Occipital lobe (tissue), 2 donors: Measurements from ENCODE around the gene ALAS1. TPM values are rescaled to one million over a fixed set of nuclear protein-coding genes. Genes with fewer than 3 reads are reported as not detected.

ENCODE experiments used
- DNase-seq: peaks from one replicate; lab custom pipeline; 2025; lab: John Stamatoyannopoulos, UW
- total RNA-seq: library from RNA; depleted of rRNA; stranded (reverse); fragments of >200 nt; gene quantifications from one replicate; pipeline ENCODE4 v1.2.3, GENCODE V29; 2014

ALAS1 gene
- total RNA-seq, 1 donor from 2014 or later: 36.2 TPM

DNA sequence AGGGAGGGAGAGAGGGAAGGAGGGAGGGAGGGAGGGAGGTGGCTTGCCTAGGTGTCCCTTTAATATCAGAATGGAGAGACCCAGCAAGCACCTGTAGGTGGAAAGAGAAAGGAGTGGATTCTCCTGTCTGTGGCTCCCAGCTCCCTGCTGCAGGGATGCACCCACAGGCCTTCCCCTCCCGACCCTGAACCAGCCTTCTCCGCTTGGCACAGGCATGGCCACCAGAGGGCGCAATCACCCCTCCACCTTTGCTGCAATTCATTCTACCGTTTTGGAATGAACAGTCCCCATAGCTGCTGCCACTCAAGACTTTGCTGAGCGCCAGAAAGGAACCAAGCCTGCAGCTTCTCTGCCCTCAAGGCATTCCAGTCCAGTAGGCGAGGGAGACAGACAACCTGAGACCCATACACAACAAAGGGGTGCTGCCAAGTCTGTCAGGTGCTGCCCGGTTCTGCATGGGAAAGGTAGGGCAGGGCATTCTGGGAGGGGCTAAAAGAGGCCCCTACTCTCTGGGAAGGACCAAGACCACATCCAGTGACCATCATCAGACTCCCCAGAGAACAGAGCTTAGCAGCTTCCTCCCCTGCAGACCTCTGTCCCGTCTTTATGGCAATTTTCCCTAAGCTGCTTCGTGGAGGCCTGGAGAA lies 22.5 kb downstream of the ALAS1 start:
- peak; percentile 67 for DNase-seq

DNA sequence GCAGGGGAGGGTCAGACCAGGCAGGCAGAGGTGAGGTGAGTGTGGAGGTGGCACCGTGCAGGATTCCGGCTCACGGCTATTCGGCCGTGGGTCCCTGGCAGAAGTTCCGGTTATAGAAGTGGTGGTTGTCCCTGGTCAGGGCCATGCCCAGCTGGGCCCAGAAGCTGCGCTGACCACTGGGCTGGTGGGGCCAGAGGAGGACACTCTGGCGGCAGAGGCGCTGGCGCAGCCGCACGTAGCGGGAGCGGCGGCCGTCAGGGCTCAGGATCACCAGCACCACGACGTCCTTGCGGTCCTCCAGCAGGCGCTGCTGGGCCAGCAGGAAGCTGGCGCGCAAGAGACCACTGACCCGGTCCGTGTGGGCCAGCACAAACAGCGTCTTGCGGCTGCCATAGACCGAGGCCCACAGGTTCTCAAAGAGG lies 23.2 kb downstream of the ALAS1 start:
- DNase-seq: no peak

DNA sequence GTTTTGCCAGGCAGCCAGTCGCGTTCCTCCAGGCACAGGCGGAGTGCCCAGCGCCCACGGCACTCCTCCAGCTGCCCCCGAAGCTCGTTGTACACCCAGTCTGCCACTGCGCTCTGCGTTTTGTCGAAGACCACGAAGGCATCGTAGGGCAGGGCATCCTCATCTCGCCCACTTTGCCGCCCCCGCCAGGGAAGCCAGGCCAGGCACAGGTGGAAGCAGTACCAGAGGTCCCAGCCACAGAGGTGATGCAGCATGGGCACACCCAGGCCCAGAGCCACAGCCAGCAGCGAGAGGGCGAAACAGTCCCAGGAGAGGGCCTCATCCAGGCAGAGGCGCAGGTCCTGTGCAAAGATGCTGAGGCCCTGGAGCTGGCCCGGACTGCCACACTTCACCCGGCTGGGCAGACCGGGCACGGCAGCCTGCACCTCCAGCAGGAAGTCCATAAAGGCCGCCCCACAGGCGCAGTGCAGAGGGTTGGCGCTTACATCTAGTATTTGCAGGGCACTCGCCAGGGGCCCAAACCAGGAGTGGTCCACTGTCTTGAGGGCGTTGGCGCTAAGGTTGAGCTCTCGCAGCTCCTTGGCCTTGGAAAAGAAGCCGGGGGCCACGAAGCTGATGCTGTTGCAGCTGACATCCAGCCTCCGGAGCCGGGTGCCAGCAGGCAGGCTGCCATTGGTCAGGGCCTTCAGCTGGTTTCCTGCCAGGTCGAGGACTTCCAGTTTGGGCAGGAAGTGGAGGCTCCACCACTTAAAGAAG lies 23.8 kb downstream of the ALAS1 start:
- DNase-seq: no peak

DNA sequence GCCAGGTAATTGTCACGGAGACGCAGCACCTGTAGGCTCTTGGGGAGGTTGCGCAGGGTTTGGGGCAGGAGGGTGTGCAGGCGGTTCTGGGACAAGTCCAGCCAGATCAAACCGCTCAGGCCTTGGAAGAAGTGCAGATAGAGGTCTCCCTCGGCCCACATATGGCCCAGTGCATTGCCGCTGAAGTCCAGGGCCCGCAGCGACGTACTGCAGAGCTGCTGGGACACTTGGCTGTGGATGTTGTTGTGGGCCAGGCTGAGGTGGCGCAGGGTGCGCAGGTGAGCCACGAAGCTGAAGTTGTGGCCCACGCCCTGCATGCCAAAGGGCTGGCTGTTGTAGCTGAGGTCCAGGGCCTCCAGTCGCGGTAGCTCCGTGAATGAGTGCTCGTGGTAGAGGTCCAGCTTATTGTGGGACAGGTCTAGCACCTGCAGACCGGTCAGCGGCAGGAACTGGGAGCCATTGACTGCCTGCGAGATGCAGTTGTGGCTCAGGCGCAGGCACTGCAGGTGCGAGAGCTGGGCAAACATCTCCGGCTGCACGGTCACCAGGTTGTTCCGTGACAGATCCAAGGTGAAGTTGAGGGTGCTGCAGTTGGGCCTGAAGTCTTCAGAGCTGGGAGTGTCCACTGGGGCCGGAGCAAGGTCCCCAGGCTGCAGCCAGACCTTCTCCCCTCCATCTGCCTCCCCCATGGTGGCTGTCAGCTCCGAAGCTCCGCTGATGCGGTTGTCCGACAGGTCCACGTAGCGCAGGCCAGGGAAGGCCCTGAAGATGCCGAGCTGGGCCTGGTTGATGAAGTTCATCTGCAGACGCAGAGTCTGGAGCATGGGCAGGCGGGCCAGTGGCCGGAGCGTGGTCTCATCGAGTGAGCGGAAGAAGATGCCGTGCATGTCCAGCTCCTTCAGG lies 24.6 kb downstream of the ALAS1 start:
- no peak for DNase-seq

DNA sequence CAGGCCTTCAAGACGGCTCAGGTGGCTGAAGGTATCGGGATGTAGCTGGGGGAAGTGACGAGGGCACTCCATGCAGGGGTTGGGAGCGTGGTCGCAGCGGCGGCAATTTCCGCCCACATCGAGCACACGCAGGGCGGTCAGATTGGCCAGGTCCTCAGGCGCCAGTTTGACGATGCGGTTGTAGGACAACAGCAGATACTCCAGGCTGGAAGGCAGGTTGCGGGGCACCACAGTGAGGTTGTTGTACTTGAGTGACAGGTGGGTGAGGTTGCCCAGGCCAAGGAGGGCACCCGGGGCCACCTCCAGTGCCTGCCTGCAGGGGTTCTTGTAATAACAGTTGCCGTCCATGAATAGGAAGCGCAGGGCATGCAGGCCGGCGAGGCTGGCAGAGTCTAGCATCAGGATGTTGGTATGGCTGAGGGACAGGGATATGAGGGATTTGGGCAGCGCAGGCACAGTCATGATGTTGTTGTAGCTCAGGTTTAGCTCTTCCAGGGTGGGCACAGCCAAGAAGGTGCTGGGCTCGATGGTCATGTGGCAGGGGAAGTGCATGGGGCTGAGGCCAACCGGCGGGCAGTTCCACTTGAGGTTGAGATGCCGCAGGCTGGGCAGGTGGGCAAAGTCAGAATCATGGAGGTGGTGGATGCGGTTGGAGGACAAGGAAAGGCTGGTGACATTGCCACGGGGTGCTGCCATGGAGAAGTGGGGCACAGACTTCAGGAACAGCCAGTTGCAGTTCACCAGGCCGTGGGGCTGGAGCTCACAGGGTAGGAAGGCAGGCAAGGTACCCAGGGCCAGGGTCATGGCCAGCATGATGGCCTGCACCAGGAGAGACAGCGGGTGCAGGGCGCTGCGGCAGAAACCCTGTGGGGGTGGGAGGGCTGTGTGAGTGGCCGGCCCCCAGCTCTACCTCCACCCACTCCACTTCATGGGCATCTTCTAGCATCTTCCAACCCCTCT lies 25.8 kb downstream of the ALAS1 start:
- DNase-seq: no peak

DNA sequence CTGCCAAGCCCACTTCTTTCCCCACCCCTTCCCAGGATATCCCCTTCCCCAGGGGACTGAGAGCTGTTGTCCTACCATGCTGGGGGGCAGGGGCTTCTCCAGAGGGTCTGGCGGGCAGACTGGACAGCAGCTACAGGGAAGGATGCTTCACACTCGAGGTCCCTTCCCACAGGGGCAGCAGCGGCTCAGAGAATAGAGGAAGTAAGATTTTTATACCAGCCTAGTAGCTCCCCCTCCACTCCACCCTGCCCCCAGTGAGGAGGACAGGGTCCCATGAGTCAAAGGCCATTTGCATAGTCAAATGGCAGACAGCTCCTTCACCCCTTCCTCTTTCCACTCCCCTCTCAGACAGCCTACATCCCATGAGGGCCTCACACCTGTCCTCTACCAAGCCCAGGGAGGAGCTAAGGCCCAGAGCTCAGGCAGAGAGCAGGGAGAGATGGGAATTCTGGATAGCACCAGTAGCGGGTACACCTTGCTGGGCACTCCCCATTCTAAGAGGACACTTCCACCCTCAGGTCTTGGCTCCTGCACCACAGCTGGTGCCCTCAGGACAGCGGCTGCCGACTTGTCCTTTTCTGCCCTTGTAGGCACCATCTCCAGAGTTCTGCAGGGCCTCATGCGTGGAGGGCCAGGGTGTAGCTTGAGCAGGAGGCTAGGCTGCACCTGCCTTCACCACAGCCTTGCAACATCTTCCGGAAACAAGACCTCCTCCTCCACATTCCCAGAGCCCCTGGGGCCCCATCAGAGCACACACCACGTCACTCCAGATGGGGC lies 27.7 kb downstream of the ALAS1 start, which contains the start of gene TLR9:
Gene TLR9, minus strand, starts transcription at position 194 of the 777 bp plus-strand sequence. Its CDS starts 116 bp downstream, at position 78.
- DNase-seq: no peak

DNA sequence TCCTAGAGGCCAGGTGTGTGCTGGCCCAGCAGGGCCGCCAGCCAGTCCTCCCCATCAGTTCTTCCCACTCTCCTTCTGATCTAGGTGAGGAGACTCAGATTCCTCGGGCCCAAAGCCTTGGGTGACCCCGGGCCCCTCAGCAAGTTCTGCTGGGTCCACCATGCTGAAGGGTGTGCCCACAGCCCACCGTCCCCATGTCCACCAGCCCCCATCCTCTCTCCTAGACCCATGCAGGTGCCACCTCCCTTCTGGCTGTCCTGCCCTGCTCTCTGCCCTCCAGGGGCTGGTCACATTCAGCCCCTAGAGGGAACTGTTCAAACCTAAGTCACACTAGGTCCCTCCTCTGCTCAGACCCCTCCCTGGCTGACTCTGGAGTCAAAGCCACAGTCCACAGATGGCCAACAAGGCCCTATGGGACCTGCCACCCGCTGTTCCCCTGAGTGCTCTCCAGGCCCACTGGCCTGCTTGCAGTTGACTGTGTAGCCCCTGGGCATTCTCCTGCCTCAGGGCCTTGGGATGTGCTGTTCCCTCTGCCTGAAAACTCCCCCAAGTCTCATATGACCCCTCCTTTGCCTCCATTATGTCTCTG lies 28.4 kb downstream of the ALAS1 start:
- DNase-seq: no peak

DNA sequence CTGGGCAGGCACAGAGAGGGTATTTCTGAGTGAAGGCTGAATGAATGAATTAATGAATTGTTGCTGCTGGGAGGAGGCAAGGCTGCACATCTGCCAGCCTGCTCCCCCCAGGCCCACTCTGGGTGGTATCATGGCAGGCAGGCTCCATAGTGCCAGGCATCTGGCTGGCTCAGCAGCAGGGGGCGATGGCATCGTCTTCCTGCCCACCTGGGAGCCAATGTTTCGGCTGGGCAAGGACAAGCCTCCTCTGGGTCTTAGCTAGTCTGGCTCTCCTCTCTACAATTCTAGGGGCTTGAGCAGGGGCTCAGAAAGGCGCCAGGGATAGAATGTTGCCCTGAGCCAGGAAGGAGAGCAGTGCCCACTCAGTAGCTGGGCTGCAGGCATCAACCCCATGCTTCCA lies 29.2 kb downstream of the ALAS1 start:
- DNase-seq: no peak

DNA sequence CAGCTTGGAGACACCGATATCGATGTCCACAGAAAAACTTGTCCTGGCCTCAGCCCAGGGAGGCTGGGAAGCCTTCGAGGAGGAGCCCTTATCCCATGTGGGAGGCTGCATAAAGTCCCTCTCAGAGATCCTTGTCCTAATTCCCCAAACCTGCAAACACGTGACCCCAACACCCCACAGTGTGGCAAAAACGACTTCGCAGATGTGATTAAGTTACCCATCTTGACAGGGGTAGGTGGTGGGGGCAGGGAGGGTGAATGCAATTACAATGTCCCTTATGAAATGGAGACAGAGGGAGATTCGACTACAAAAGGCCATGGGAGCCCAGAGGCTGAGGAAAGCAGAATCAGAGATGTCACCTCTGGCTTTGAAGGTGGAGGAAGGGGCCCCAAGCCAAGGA lies 29.8 kb downstream of the ALAS1 start:
- no peak for DNase-seq

DNA sequence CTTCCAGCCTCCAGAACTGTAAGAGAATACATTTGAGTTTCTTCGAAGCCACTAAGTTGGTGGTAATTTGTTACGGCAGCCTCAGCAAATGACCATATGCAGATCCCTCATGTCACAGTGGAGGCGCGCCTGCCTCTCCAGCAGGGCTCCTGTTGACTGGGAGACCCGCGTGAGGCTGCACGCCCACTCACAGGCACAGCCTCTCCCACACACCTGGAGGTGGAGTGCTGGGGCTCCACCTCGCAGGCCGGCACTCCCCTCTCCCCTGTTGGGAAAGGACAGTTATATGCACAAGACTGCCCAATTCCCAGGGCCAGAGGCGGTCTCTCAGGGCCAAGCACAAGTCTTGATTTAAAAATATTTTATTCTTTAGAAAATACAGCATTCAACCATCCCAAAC lies 30.3 kb downstream of the ALAS1 start:
- no peak for DNase-seq

DNA sequence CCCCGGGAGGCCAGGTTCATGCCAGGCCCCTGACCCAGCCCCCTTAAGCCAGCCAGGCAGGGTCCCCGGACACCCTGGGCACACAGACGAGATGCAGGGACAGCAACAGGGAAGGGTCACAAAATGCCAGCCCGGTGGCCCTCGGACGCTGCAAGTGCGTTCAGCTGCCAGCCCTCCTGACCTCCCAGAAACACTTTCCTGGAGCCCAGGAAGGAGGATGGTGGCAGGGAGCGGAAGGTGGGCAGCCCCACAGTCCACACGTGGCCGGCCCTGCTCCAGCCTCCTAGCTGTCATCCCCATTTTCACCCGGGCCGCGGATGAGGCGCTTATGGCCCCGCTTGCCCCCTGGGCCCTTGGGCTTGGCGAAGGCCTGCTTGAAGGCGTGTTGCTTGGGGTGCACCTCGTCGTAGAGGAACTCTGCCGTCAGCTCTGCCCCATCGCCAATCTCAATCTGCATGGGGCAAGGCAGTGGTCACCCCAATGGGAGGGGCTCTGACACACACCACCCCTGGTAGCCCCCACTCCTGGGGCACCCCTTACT lies 30.9 kb downstream of the ALAS1 start:
- no peak for DNase-seq

DNA sequence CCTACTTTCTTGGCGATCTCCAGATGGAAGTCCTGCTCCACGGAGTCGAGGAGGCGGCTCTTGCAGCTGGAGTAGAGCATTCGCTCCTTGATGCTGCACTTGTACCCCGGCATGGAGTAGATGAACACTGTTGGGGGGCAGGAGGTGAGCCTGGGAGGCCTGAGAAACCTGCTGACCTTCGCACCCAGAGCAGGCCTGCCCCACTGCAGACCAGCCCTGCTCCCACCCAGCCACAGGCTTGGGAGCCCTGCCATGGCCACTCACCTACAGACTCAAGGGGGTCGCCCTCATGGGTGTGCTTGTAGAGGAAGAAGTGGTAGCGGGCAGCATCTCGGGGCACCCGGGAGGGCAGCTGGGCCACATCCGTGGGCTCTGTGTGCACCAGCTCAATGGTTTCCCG lies 31.7 kb downstream of the ALAS1 start:
- DNase-seq: no peak

DNA sequence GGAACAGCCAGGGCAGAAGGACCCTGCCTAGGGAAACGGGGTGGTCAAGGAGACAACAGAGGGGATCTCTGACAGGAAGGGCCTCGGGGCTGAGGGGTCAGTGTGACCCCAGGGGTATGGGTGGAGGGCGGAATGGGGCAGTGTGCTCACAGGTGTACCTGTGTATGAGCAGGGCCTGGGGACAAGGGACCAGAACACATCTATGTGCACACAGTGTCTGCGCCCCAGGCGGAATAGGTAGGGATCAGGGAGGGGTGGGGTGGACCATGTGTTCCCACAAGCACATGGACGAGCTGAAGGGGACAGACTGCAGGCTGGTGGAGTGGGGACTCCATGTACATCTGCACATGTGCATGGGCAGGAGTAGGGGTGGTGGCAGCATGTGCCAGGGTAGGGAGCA lies 32.5 kb downstream of the ALAS1 start:
- no peak for DNase-seq

DNA sequence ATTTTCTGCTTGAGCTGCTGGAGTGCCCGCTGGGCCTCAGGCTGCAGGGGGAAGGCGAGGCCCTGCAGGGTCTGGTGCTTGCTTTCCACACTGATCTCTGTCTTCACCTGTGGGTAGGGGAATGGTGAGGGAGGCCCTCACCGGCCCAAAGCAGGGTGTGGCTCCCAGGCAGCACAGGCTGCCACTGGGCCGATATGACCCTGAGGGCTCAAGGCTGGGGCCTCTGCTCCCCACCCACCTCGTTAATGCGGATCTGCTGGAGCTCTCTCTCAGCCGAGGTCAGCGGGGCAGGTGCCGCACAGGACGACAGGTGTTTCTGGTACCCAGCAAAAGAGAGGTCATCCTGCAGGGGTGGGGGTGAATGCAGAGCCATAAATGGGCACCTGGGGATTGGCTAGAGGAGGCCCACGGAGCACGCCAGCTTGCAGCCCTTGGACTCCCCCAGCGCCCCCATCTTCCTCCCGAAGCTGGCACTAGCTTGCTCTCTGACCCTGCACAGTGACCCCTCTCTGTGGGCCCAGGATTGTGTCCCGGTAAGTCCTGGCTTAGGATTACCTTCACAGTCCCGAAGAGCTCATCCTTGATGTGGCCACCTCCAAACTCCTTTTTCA lies 33.0 kb downstream of the ALAS1 start:
- DNase-seq: no peak

DNA sequence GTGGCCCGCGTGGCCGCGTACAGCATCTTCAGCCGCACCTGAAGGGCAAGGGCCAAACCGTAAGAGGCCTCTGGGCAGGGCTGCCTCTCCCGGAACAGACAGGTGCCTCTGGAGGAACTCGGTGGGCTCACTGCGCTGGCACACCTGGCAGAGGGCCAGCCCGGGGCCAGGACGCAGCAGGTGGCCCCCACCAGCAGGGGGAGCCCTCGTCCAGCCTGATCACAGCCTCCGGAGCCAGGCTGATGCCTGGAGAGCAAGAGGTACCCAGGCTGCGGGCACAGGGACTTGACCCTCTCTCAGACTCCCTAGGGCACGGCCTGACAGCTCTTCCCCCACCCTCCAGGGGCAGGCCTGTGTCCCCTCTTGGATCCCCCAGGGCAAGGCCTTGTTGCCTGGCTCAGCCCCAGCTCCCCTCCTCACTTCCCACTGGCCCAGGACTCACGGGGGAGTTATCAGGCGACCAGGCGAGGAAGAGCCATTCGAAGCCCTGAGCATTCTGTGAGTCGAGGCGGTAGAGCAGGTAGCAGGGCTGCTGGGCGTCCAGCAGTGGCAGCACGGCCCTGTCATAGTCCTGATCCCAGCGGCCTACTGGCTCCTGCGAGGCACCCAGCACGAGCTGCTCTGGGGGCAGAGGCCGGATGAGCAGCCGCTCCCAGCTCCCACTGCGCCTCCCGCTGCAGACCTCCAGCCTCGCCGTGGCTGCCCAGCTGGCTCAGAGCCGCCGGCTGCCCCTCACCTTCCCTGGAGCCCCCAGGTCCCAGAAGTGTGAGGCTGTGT lies 33.7 kb downstream of the ALAS1 start:
- no peak for DNase-seq

DNA sequence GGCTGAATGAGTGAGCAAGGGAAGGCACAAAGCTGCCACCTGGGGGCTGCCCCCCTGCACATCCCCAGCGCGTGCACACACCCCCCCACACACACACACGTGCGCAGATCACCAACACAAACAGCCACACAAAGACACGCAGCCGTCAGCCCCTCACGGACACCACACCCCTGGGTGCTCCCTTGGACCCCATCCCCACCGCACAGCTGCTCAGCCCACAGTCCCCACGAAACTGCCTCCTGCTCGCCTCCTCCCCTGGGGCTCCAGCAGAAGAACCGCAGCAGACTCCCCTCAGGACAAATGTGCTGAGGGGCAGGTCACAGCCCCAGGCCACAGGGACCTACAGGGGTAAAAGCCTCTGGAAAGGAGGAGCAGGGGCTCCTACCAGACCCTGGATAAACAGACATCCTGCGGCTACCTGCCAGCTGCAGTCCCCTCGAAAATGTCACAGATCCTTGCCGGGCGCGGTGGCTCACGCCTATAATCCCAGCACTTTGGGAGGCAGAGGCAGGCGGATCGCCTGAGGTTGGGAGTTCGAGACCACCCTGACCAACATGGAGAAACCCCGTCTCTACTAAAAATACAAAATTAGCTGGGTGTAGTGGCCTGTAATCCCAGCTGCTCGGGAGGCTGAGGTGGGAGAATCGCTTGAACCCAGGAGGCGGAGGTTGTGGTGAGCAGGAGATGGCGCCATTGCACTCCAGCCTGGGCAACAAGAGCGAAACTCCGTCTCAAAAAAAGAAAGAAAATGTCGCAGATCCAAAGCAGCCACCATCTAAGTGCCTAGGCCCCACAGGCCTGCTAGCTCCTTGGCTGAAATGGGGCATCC lies 34.5 kb downstream of the ALAS1 start:
- DNase-seq: no peak

DNA sequence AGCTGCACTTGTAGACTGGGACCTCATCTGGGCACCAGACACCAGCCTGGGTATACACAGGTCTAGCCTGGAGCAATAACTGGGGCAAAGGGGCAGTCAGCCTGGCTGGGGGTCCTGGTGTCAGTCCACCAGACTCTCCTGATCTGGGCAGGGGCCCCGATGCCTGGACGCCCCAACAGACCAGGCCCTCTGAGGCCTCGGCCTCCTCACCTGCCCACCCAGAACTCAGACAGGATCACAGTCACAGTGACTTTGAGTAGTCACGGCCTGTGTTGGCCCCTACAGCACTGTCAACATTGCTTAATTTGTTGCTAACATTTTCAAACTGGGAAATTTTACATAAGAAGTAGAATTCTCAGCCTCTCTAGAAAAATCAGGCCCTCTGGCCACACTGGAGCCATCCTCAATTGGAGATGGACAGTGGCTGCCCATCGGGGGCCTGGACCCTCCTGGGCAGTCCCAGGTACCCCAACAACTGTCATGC lies 35.2 kb downstream of the ALAS1 start:
- DNase-seq: no peak
